Measurements from ENCODE around the gene KIF1A. TPM values are rescaled to one million over a fixed set of nuclear protein-coding genes. Genes with fewer than 3 reads are reported as not detected.

Gene KIF1A
- total RNA-seq, 1 donor from 2014 or later: 0.24 TPM

- no peak for ATAC-seq
These were observed 51.8 kb downstream of the KIF1A start for GRCh38 chr2:240768216-240768615.

GRCh38 chr2:240767341-240767740, 52.7 kb downstream of the KIF1A start:
- H3K4me3 ChIP-seq: no peak overlapping the region
- H3K4me1 ChIP-seq: no peaks in the 10 kb centered on the region
- intact Hi-C loops (cut with DNase I): no loop called here
- TF ChIP-seq CTCF (IDR thresholded peaks at IDR 0.05): no peak
- H3K9me3 ChIP-seq: no peaks in the 10 kb centered on the region
- DNase-seq (no peak), ATAC-seq (no peak)
- H3K36me3 ChIP-seq: no peaks in the 10 kb centered on the region
- peaks cover 6% of the 10 kb centered on the region for H3K27me3 ChIP-seq (ENCODE audit: low read depth)
- H3K27ac ChIP-seq: no peak overlapping the region

More at GRCh38 chr2:240768216-240768615, 51.8 kb downstream of the KIF1A start:
- no peak overlapping the region for H3K27ac ChIP-seq
- peaks cover 6% of the 10 kb centered on the region for H3K27me3 ChIP-seq (ENCODE audit: low read depth)
- H3K36me3 ChIP-seq: no peaks in the 10 kb centered on the region
- no peaks in the 10 kb centered on the region for H3K4me1 ChIP-seq
- H3K9me3 ChIP-seq: no peaks in the 10 kb centered on the region
- intact Hi-C loops (cut with DNase I): no loop called here
- no peak for TF ChIP-seq CTCF (IDR thresholded peaks at IDR 0.05)
- H3K4me3 ChIP-seq: no peak overlapping the region
- no peak for DNase-seq

GRCh38 chr2:240766072-240766471, 53.9 kb downstream of the KIF1A start:
- DNase-seq (no peak), ATAC-seq (no peak)
- peaks cover 7% of the 10 kb centered on the region for H3K27me3 ChIP-seq (ENCODE audit: low read depth)
- intact Hi-C loops (cut with DNase I): no loop called here
- H3K36me3 ChIP-seq: no peaks in the 10 kb centered on the region
- H3K27ac ChIP-seq: no peak overlapping the region
- no peak overlapping the region for H3K4me3 ChIP-seq
- no peaks in the 10 kb centered on the region for H3K9me3 ChIP-seq
- no peak for TF ChIP-seq CTCF (IDR thresholded peaks at IDR 0.05)
- no peaks in the 10 kb centered on the region for H3K4me1 ChIP-seq

- Histone ChIP-seq H3K9me3 (no peaks in the 10 kb centered on the region), H3K27ac (no peak overlapping the region), H3K4me1 (no peaks in the 10 kb centered on the region), H3K36me3 (no peaks in the 10 kb centered on the region), H3K27me3 (ENCODE audit: low read depth) (peaks cover 10% of the 10 kb centered on the region), H3K4me3 (no peak overlapping the region)
- DNase-seq: no peak
- no peak for ATAC-seq
- intact Hi-C loops (cut with DNase I): no loop called here
- TF ChIP-seq CTCF (IDR thresholded peaks at IDR 0.05): no peak
These were observed 55.0 kb downstream of the KIF1A start for GRCh38 chr2:240765007-240765406.

GRCh38 chr2:240764605-240765004, 55.4 kb downstream of the KIF1A start:
- H3K4me1 ChIP-seq: no peaks in the 10 kb centered on the region
- no peak overlapping the region for H3K27ac ChIP-seq
- H3K27me3 ChIP-seq (ENCODE audit: low read depth): peaks cover 10% of the 10 kb centered on the region
- no peak overlapping the region for H3K4me3 ChIP-seq
- H3K9me3 ChIP-seq: no peaks in the 10 kb centered on the region
- no peaks in the 10 kb centered on the region for H3K36me3 ChIP-seq
- intact Hi-C loops (cut with DNase I): no loop called here
- DNase-seq (no peak), ATAC-seq (no peak)
- no peak for TF ChIP-seq CTCF (IDR thresholded peaks at IDR 0.05)

- TF ChIP-seq CTCF (IDR thresholded peaks at IDR 0.05): no peak
- intact Hi-C loops (cut with DNase I): no loop called here
- Histone ChIP-seq H3K9me3 (no peaks in the 10 kb centered on the region), H3K27ac (no peak overlapping the region), H3K36me3 (no peaks in the 10 kb centered on the region), H3K27me3 (ENCODE audit: low read depth) (peaks cover 10% of the 10 kb centered on the region), H3K4me3 (no peak overlapping the region), H3K4me1 (no peaks in the 10 kb centered on the region)
- no peak for ATAC-seq
- no peak for DNase-seq
These were observed 57.0 kb downstream of the KIF1A start for GRCh38 chr2:240762971-240763370.

Measured in lower lobe of right lung (tissue), 2 donors.